K562 (cell line): ENCODE measurements around the gene FXYD3. TPM values are rescaled to one million over a fixed set of nuclear protein-coding genes. Genes with fewer than 3 reads are reported as not detected.

ENCODE experiments used
- ATAC-seq: fragments of 200-7000 bp; cut with Tn5 transposase; 3 replicates; pipeline ENCODE4 v1.9.1; 2020; ENCODE audit warnings: moderate library complexity
- BruUV-seq: library from RNA; stranded (reverse); fragments of 400-500 nt; replicated peaks from 2 replicates; lab custom pipeline; 2021; lab: Mats Ljungman, UMichigan
- CTCF ChIA-PET: fragments of 300-600 bp; formaldehyde crosslinking; extraction: SDS; loops from one replicate; lab custom pipeline; 2021; ENCODE audit warnings: low intra/inter-chr PET ratio; lab: Yijun Ruan, JAX
- POLR2A ChIA-PET: fragments of 300-600, 350-650 bp; sonication (Branson Sonifier 250); formaldehyde crosslinking; extraction: SDS; loops from one replicate; lab custom pipeline; 2021; ENCODE audit warnings: antibody characterized with exemption, inconsistent platforms; lab: Yijun Ruan, JAX
- DNase-seq, 4 experiments: peaks; one replicate each; pipeline versions ENCODE4 v3.0.0 to v3.0.0-alpha.2; 2011 to 2018; ENCODE audit warnings: low spot score in 3 of 4, mixed read lengths in 3 of 4; ENCODE audit errors: extremely low read depth in 1 of 4
- FAIRE-seq: peaks from 2 replicates; lab custom pipeline; 2011; peaks lifted over from hg19 to GRCh38; lab: Jason Lieb, UNC
- H2AFZ ChIP-seq: 2 replicates; pipeline ENCODE4 v1.6.0; 2011; ENCODE audit warnings: low read depth, low read length, control low read depth, inconsistent platforms
- H3K27ac ChIP-seq: fragments of 200-600 bp; 3 replicates; pipeline ENCODE4 v1.8.0; 2011; ENCODE audit warnings: low read depth, mild to moderate bottlenecking, control low read depth, inconsistent platforms, low read length, moderate library complexity, mixed read lengths; ENCODE audit errors: extremely low read depth
- H3K27me3 ChIP-seq, 2 experiments: fragments of 300-600 bp in 1 of 2; 2 replicates in 1 of 2; 3 replicates in 1 of 2; pipeline versions ENCODE4 v1.6.0 to v1.8.0; 2011; ENCODE audit warnings: inconsistent platforms in 2 of 2, low read length in 2 of 2, mild to moderate bottlenecking in 1 of 2, mixed read lengths in 1 of 2, moderate library complexity in 1 of 2; ENCODE audit not compliant: control insufficient read depth in 2 of 2, insufficient read depth in 2 of 2
- H3K36me3 ChIP-seq: fragments of 300-600 bp; 3 replicates; pipeline ENCODE4 v1.8.0; 2011; ENCODE audit warnings: mild to moderate bottlenecking, low read length, inconsistent platforms; ENCODE audit not compliant: control insufficient read depth, insufficient read depth
- H3K4me1 ChIP-seq, 2 experiments: fragments of 200-600 bp in 1 of 2; replicated peaks in 1 of 2; 2 replicates in 1 of 2; 3 replicates in 1 of 2; pipeline versions ENCODE4 v1.5.1 to v1.8.0; 2011; ENCODE audit warnings: inconsistent platforms in 2 of 2, low read length in 2 of 2, mild to moderate bottlenecking in 1 of 2, mixed read lengths in 1 of 2, moderate library complexity in 1 of 2; ENCODE audit not compliant: control insufficient read depth in 2 of 2, insufficient read depth in 2 of 2
- H3K4me2 ChIP-seq: 2 replicates; pipeline ENCODE4 v1.6.1; 2011; ENCODE audit warnings: low read length, control low read depth, inconsistent platforms, mixed read lengths; ENCODE audit not compliant: insufficient read depth
- H3K4me3 ChIP-seq: fragments of 200-600 bp; sonication (generic), shearing (Covaris generic); 2 replicates; pipeline ENCODE4 v1.5.1; 2016; ENCODE audit warnings: control low read depth, inconsistent platforms
- H3K79me2 ChIP-seq: fragments of 200-600 bp; 3 replicates; pipeline ENCODE4 v1.8.0; 2011; ENCODE audit warnings: low read length, inconsistent platforms; ENCODE audit not compliant: control insufficient read depth, insufficient read depth
- H3K9ac ChIP-seq, 2 experiments: 2 replicates each; pipeline versions ENCODE4 v1.6.0 to v1.6.1; 2011; ENCODE audit warnings: low read depth in 2 of 2, low read length in 2 of 2, control low read depth in 1 of 2, inconsistent platforms in 1 of 2, mild to moderate bottlenecking in 1 of 2, mixed read lengths in 1 of 2; ENCODE audit not compliant: insufficient read depth in 1 of 2
- H3K9me1 ChIP-seq: one replicate; pipeline ENCODE4 v1.6.0; 2011; ENCODE audit warnings: inconsistent platforms, mild to moderate bottlenecking, low read length, moderate library complexity; ENCODE audit not compliant: control insufficient read depth, insufficient read depth
- H3K9me3 ChIP-seq: replicated peaks from 2 replicates; pipeline ENCODE4 v1.5.1; 2011; ENCODE audit warnings: low read depth, low read length, inconsistent platforms; ENCODE audit not compliant: control insufficient read depth, insufficient read depth
- H4K20me1 ChIP-seq: replicated peaks from 2 replicates; pipeline ENCODE4 v1.6.1; 2011; ENCODE audit warnings: low read length, inconsistent platforms, mixed read lengths; ENCODE audit not compliant: control insufficient read depth, insufficient read depth
- HDGF ChIP-seq: fragments of 450-650 bp; IDR thresholded peaks from 2 replicates; pipeline ENCODE4 v1.6.1; 2016
- ZNF57 ChIP-seq: fragments of 450-650 bp; formaldehyde crosslinking; IDR thresholded peaks from 2 replicates; pipeline ENCODE4 v1.4.0; 2020; ENCODE audit warnings: mild to moderate bottlenecking, moderate library complexity
- WGBS: fragments of 100-300 bp; shearing (Covaris generic); methylation state at CpG from one replicate; pipeline ENCODE4 v1.1.6; 2016; ENCODE audit warnings: low coverage, mixed read lengths; ENCODE audit not compliant: insufficient coverage; ENCODE audit errors: missing lambda C conversion rate; 5-methylcytosine and 5-hydroxymethylcytosine counted together
- in situ Hi-C: fragments of 300-500 bp; cut with MboI; formaldehyde crosslinking; loops from 4 replicates; pipeline ENCODE4 v1.15.0; 2018; ENCODE audit warnings: inconsistent platforms, mixed read lengths
- intact Hi-C: fragments of 100-400 bp; cut with micrococcal nuclease; formaldehyde crosslinking; loops from 2 replicates; pipeline ENCODE4 v1.14.2; 2022
- polyA plus RNA-seq, 8 experiments: library from polyadenylated mRNA; depleted of rRNA in 4 of 8; stranded (reverse) in 5 of 8; unstranded in 3 of 8; fragments of >200 nt; fragmentation: Nextera tagmentation in 2 of 8; fragmentation: Illumina TruSeq in 1 of 8; extraction: Ambion mirVana in 2 of 8; extraction: Trizol in 1 of 8; gene quantifications; 2 replicates each; pipeline versions ENCODE4 v1.2.1 to v1.2.3, GENCODE V29; 2011 to 2014; ENCODE audit warnings: inconsistent platforms in 1 of 8, missing spikeins in 1 of 8
- total RNA-seq, 7 experiments: library from RNA; depleted of rRNA in 6 of 7; stranded (reverse); fragments of >200 nt in 6 of 7; fragmentation: Illumina TruSeq in 2 of 7; extraction: Trizol in 2 of 7; gene quantifications; 2 replicates each; pipeline versions ENCODE4 v1.2.1 to v1.2.3, GENCODE V29; 2011 to 2021; ENCODE audit warnings: low replicate concordance in 1 of 7
- TF ChIP-seq, protein P1 (sequence below): sonication (generic); formaldehyde crosslinking; IDR thresholded peaks from 2 replicates; pipeline ENCODE4 v1.8.0; 2022; ENCODE audit warnings: mild to moderate bottlenecking, missing genetic modification reagents
- TF ChIP-seq, protein P2 (sequence below): fragments of 450-650 bp; formaldehyde crosslinking; IDR thresholded peaks from 2 replicates; pipeline ENCODE4 v1.4.0; 2020; ENCODE audit warnings: mild to moderate bottlenecking

Gene FXYD3
- total and polyA plus RNA-seq, 9 of the 15 experiments (the other 6 are each of a cell fraction or from before 2014, with no cell fraction given), result 0.24 TPM; not detected in 8

DNA sequence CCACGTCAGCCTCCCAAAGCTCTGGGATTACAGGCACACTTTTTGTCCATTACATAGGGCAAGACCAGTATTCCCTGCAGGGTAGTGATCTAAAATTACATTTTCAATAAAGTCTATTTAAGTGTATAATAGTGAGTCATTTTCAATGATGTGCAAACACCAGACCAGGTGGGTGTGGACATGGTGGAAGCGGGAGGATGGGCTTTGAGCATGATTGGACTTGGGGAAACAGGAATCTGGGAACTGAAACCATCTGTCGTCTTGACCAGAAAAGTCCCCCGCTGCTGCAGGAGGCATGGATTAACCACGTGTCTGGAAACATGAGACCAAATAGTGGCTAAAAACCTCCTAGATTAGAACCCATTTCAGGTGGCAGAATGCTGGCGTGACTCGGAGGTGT is 4.9 kb downstream of the FXYD3 start (continued):
- TF ChIP-seq, protein P1, sequence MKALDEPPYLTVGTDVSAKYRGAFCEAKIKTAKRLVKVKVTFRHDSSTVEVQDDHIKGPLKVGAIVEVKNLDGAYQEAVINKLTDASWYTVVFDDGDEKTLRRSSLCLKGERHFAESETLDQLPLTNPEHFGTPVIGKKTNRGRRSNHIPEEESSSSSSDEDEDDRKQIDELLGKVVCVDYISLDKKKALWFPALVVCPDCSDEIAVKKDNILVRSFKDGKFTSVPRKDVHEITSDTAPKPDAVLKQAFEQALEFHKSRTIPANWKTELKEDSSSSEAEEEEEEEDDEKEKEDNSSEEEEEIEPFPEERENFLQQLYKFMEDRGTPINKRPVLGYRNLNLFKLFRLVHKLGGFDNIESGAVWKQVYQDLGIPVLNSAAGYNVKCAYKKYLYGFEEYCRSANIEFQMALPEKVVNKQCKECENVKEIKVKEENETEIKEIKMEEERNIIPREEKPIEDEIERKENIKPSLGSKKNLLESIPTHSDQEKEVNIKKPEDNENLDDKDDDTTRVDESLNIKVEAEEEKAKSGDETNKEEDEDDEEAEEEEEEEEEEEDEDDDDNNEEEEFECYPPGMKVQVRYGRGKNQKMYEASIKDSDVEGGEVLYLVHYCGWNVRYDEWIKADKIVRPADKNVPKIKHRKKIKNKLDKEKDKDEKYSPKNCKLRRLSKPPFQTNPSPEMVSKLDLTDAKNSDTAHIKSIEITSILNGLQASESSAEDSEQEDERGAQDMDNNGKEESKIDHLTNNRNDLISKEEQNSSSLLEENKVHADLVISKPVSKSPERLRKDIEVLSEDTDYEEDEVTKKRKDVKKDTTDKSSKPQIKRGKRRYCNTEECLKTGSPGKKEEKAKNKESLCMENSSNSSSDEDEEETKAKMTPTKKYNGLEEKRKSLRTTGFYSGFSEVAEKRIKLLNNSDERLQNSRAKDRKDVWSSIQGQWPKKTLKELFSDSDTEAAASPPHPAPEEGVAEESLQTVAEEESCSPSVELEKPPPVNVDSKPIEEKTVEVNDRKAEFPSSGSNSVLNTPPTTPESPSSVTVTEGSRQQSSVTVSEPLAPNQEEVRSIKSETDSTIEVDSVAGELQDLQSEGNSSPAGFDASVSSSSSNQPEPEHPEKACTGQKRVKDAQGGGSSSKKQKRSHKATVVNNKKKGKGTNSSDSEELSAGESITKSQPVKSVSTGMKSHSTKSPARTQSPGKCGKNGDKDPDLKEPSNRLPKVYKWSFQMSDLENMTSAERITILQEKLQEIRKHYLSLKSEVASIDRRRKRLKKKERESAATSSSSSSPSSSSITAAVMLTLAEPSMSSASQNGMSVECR, result no peak
- TF ChIP-seq, all 486 proteins: peak for 1

DNA sequence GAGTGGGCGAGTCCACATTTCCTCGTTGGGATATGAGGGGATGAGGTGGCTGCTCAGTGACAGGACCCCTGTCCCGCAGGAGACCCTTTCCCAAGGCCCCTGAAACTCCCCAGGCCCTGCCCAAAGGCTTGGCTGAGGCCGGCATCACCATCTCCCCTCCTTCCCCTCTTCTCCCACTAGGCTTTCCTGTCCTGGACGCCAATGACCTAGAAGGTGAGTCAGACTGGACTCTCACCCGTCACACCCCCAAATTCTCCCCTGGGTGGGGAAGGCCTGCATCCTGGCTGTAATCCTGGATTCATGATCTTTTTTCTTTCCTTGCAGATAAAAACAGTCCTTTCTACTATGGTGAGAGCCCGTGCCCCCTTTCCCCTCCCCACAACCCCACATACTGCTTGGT is 5.3 kb downstream of the FXYD3 start:
- Histone ChIP-seq H3K9me3 (no peaks in the 10 kb centered on the region), H4K20me1 (no peaks in the 10 kb centered on the region), H3K27ac (no peak overlapping the region), H3K4me3 (no peak overlapping the region), H3K9ac (0 out of 4 replicates have a peak overlapping the region, but pooled peaks of 1 of the 2 experiments have one; percentile 7), H3K4me1 (peaks cover 13 to 49% of the 10 kb centered on the region in 2 experiments; a peak in 4 of 5 replicates), H3K4me2 (no peak overlapping the region), H3K36me3 (no peaks in the 10 kb centered on the region), H2AFZ (no peak overlapping the region), H3K27me3 (peaks cover 0 to 13% of the 10 kb centered on the region in 2 experiments; a peak in 3 of 5 replicates), H3K79me2 (no peaks in the 10 kb centered on the region), H3K9me1 (no peaks in the 10 kb centered on the region)
- BruUV-seq, result no TSS peak
- ATAC-seq, result no peak
- CTCF ChIA-PET, result interaction anchor here (0.6 kb wide), 1 partner anchor 89 kb away, joined by 3 read pairs; no protein-coding TSS in a partner anchor
- FAIRE-seq, result no peak
- in situ Hi-C loops (no loop called here), intact Hi-C loops (no loop called here)
- no peak for DNase-seq
- no peak for TF ChIP-seq HDGF
- TF ChIP-seq, protein P2, sequence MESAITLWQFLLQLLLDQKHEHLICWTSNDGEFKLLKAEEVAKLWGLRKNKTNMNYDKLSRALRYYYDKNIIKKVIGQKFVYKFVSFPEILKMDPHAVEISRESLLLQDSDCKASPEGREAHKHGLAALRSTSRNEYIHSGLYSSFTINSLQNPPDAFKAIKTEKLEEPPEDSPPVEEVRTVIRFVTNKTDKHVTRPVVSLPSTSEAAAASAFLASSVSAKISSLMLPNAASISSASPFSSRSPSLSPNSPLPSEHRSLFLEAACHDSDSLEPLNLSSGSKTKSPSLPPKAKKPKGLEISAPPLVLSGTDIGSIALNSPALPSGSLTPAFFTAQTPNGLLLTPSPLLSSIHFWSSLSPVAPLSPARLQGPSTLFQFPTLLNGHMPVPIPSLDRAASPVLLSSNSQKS (CRISPR knock-in tag), result no peak
- TF ChIP-seq ZNF57, result no peak
- 45% methylated on average over 6 of the region's 7 CpGs for WGBS
- POLR2A ChIA-PET, result no interaction called here
